ENCODE data around the gene SLK.

SLK gene

DNA sequence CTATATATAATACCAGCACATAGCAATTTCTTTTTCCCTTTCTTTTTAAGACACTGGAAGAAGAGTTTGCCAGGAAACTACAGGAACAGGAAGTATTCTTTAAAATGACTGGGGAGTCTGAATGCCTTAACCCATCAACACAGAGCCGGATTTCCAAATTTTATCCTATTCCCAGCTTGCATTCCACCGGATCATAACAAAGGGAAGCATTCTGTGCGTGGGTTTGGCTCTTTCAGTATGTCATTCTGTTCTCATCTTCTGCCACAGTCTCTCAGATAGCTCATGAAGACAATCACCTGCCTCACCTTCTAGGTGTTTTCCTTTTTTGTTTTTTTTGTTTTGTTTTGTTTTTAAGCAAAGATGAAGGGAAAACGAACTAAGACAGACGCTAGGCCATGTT, 58.6 kb downstream of the SLK start:
- H3K4me3 ChIP-seq (ENCODE audit: low read length), result no peak overlapping the region
- no peak for DNase-seq (ENCODE audit: low read depth, low spot score)

DNA sequence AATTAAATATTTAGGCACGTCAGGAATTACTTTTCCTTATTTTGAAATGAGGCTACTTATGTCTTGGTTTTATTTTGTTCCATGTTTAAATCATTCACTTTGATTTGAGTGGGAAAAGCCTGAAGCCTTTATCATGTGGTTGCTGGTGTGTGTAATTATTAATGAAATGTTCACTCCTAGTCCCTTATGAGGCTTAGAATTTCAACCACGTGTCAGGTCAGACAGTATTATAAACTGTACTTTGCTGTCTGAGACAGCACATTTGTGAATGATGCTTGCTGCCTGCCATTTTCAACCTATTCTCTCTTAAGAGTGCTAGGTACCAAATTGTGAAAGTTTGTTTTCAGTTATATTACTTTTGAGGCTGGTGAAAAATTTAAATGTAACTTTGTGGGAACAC, 59.8 kb downstream of the SLK start:
- DNase-seq (ENCODE audit: low read depth, low spot score), result no peak
- H3K4me3 ChIP-seq (ENCODE audit: low read length), result no peak overlapping the region

DNA sequence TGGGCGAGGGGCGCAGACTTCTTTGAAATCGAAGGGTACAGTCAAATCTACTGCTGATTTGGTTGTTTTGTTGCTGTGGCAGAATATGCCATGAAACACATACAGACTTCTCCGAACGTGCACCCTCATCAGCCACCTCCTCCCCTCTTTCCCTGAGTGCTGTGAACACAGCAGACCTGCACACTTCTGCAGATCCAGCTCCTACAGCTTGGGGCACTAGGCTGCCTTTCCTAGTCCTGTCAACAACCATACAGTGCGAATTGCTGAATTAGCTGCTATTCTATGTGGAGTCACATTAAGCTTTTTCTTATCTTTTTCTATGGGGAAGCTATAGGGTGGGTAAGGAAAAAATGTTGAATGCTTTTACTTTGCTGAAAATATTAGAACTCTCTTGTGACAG, 61.2 kb downstream of the SLK start:
- no peak for DNase-seq (ENCODE audit: low read depth, low spot score)
- no peak overlapping the region for H3K4me3 ChIP-seq (ENCODE audit: low read length)

DNA sequence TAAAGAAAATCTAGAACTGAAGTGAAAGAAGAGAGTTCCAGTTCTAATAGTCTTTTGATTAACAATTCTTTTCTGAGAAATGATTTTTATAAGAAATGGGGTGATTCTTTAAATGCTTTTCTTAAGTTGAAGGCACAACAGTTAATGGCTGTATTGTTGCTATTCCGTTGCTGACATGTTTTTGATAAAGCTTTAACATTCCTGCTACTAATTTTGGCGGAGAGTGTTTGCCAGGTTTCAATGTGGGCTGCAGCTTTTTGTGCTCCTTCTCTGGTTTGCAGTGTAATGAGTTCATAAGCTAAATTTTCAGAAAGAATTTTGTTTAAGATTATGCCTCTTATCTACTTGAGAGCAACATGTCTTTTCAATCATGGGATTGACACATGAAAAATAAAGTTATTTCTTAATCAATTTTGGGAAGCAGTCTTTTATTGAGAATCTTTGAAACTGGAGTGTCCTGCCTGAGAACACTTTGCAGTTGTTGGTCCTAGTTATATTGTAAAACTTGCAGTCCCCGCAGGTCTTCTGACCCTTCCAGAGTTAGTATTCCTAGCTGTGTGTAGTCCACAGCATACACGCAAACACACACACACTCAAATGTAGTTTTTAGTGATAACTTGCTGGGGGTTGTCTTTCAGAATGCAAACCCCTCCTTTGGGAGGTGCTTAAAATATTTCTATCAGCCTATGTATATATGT, 62.0 kb downstream of the SLK start:
- H3K4me3 ChIP-seq (ENCODE audit: low read length), result no peak overlapping the region
- DNase-seq (ENCODE audit: low read depth, low spot score), result no peak

DNA sequence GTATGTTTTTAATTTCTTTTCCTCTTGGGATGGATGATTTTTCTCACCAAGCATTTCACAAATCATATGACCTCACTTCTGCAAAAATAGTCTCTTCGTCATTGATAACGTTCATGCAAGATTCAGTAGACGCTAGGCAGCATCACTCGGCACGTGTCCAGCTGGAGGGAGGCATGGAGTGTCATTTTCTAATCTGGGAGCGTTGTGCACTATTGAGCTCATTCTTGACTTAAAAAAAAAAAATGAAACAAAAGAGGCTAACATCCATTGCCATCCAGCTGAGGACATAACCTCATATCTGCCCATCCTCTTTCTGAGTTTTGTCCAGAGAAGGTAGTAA, 62.6 kb downstream of the SLK start:
- no peak overlapping the region for H3K4me3 ChIP-seq (ENCODE audit: low read length)

DNA sequence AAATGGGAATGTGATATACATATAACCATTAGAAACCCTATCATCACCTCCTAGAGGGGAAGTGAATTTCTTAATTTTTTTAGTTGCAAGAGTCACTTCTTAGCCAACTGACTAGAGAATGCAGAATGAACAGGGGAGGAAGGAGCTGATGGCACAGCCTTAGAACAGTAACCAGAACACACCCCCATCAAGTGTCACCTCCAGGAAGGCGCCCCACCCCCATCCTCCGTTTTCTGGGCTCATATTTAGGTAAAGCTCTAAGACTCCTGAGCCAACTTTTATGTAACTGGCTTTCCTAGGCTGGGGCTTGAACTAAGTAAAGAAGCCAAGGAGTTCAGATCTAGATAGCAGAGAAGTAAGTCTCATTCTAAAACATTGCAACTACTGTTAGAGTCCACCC, 64.7 kb downstream of the SLK start:
- DNase-seq (ENCODE audit: low read depth, low spot score), result no peak

More for the DNA sequence above, 62.6 kb downstream of the SLK start:
- DNase-seq (ENCODE audit: low read depth, low spot score), result no peak

DNA sequence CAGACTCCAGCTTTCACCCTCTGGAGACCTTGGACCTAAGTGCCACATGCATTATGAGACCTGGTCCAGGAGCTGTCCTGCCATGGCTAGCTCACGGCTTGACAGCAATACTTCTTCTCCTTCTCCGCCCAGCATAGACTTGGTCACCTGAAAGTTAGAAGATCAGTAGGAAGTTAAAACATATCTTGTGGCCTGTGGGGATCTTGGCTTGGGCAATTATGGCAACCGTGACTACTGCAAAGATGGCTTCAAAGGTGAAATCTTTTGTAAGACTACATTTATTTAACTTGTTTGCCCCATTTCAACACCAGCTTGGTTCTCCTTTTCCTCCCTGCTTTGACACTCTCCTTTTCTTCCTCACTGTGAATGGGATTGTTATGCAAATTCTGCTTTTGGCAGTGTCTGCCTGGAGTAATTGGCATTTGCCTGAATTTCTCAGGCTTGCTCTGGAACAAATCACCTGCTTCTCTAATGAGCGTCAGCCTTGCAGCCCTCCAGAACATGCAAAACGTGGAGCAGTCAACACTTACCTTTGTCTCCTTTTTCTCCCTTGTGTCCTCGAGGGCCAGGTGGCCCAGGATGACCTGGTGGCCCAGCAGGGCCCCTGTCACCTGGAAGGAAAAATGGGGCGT, 65.3 kb downstream of the SLK start:
- no peak overlapping the region for H3K4me3 ChIP-seq (ENCODE audit: low read length)
- DNase-seq (ENCODE audit: low read depth, low spot score), result no peak

More for the DNA sequence above, 64.7 kb downstream of the SLK start:
- no peak overlapping the region for H3K4me3 ChIP-seq (ENCODE audit: low read length)

DNA sequence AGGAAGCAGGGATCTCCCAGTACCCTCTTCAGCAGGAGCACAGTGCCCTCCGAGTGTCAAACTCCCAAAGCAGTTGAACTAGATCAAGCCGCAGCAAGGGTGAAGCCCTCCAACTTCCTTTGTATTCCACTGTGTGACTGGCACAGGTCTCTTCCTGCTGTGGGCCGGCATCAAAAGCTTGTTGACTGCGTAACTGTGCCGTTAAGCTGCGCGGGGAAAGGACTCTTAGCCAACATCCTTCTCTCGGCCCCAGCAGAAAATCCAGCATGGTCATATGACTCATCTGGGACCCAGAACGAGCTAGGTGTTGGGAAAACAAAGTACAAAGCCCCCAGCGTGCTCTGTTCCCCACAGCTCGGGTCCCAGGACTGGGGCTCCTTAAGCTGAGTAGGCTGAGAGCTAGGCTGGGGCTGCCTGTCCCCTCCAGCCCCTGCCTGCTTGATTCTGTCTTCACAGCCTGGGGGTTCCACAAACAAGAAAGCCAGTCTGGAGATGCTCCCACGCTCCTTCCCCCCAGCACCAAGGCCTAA, 66.5 kb downstream of the SLK start:
- no peak for DNase-seq (ENCODE audit: low read depth, low spot score)
- H3K4me3 ChIP-seq (ENCODE audit: low read length), result no peak overlapping the region

DNA sequence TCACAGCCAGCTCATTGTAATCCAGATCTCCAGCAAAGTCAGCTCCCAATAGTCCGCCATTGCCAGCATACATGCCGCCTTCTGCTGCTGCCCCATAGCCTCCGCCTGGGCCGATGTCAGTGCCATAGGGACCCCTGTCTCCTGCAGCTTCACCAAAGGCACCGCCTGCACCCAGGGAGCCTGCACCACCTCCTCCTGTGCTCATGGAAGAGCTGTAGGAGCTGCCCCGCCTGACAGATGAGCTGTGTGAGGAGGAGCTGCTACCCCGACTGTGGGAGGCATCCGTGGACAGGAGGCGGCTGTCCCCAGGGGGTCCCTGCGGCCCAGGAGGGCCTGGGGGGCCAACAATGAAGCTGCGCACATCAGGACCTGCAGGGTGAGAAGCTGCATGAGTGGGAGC, 67.0 kb downstream of the SLK start:
- no peak overlapping the region for H3K4me3 ChIP-seq (ENCODE audit: low read length)
- no peak for DNase-seq (ENCODE audit: low read depth, low spot score)

DNA sequence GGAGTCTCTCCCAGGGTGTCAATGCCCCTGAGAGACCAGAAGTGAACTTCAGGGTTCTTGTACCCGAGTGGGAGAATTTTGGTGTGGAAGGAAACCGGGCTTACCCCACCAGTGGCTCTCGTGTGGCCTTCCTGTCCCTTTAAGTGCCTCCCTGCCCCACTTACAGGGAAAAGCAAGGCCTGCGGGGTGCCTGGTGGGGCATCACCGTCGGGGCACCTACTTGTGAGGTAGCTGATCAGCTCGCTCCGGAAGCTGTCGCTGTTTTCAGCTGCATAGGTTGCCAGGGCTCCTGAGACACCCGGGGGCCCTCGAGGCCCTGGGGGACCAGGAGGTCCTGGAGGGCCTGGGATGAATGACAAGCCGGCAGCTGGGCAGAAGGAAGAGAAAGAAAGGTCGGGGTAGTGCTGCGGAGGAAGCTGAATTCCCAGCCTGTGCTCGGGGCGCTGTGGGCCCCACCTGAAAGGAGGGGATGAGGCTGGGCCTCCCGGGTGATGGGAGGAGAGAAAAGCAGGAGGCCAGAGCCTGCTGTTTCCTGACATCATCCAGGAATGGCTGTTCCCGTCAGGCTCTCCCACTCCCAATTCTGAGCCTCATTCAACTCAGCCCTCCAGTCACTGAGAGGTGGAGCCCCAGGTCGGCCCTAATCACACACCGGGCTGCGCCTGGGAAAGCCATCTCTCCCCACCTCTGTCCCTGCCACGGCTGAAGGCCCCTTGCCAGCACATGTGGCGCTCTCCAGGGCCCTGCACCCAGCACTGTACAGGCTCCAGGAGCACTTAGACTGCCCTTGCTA, 67.7 kb downstream of the SLK start:
- H3K4me3 ChIP-seq (ENCODE audit: low read length), result no peak overlapping the region
- DNase-seq (ENCODE audit: low read depth, low spot score), result no peak

DNA sequence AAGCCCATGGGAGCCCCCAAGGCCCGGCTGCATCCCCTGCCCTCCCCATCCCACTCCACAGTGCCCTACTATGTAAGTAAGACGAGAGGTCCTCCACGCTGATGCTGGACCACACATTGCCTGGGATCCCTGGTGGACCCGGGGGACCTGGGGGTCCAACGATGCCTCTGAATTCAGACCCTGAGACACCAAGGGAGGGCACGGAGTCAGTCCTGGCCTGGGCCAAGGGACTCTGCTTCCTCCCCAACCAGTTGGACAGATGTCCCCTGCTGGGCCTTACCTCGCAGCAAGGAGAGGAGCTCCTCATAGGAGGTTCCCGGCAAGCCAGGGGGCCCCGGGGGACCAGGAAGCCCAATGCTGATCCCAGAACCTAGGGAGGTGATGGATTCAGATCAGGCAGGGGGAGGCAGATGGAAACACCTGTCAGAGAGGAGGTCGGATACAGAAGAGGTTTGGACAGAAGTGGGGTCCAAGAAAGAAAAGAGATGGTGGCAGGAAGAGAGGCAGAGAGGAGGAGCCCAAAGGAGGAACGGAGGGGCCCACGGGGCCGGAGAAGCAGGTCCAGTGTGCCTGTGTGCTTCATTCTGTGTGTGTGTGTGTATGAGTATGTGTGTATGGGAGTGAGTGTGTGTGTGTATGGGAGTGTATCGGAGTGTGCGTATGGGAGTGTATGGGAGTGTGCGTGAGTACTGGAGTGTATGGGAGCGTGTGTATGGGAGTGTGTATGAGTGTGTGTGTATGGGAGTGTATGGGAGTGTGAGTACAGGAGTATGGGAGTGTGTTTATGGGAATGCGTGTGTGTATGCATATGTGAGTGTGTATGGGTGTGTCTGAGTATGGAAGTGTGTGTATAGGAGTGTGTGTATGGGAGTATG, 68.5 kb downstream of the SLK start:
- no peak for DNase-seq (ENCODE audit: low read depth, low spot score)
- H3K4me3 ChIP-seq (ENCODE audit: low read length), result no peak overlapping the region

DNA sequence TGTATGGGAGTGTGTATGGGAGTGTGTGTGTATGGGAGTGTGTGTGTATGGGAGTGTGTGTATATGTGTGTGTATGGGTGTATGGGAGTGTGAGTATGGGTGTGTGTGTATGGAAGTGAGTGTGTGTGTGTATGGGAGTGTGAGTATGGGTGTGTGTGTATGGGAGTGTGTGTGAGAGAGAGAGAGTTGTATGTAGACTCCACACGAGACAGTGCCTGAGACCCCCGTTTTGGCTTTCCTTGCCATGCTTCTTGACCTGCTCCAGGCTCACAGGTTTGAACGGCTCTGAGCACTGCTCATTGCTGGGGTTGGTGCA, 69.1 kb downstream of the SLK start:
- no peak for DNase-seq (ENCODE audit: low read depth, low spot score)
- H3K4me3 ChIP-seq (ENCODE audit: low read length), result no peak overlapping the region

DNA sequence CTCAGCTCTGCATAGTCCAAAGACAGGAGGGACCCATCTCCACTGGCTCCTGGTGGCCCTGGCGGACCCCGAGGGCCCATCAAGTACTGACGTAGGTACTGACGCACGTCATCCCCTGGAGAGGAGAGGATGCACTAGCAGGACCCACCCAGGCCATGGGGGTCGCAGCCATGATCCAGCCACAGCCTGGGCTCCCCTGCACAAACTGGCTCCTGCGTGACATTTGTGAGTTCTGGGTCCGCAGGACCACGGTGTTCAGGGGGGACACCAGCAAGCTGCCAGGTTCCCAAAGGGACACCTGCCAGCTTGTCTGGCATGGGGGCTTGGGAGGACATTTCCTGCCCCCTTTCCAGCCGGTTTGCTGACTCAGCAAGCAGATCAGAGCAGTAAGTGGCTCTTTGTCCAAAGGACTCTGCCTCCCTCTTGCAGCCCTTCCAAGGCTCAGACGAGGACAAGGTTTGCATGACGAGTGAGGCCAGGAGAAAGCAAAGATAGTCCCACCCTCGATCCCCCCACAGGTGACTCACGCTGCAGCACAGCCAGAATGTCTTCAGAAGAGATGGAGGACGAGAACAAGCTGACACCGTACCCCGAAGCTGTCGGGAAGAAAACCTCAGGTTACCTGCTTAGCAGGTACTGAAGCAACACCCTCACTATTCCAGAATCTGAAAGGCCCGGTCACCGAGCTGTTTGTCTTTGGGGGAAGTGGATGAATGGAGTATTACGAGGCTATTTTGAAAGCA, 69.7 kb downstream of the SLK start:
- H3K4me3 ChIP-seq (ENCODE audit: low read length), result no peak overlapping the region
- no peak for DNase-seq (ENCODE audit: low read depth, low spot score)

DNA sequence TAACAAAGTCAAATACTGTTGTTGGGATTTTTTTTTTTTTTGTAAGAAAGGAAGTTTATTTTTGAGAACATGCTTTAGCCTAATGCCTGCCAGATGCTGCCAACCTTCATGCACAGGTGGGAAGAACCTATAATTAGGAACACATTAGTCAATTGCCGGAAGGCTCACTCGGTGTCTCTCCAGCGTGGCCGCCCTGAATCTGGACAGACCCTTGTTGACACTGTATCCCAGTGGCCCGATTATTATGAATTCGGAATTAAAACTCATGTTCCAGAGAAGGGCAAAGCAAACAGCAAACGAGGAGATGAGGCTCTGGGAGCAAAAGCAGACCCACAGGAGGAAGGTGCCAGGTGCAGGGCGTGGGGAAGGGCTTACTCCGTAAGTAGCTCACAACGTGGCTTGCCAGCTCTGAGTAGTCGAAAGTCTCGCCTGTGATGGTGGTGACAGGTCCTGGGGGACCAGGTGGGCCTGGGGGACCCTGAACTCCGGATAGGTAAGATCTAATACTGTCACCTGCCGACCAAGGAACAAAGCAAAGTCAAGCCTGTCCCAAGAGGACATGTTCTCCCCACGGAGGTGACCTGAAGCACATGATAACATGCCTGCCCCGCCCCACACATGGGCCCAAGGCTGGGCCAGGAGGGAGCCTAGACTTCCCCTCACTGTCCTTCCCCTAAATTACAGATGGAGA, 70.5 kb downstream of the SLK start:
- no peak for DNase-seq (ENCODE audit: low read depth, low spot score)
- H3K4me3 ChIP-seq (ENCODE audit: low read length), result no peak overlapping the region

DNA sequence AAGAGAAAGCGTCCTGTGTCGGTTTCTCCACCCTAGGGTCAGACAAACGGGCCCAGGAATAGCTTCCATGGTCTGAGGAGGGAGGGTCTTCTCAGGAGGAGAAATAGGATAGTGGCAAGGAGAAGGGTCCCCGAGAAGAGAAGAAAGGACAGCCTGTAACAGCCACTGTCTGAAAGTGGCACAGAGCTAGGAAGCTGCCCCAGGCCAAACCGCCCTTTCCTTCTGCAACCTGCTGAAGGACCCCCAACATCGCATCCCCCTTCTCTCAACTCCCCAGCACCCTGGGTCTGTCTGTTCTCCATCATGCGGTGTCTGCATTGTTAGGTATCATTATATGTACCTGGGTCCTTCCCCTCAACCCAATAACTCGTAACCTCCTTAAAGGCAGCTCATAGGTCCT, 71.6 kb downstream of the SLK start:
- no peak for DNase-seq (ENCODE audit: low read depth, low spot score)
- H3K4me3 ChIP-seq (ENCODE audit: low read length), result no peak overlapping the region

DNA sequence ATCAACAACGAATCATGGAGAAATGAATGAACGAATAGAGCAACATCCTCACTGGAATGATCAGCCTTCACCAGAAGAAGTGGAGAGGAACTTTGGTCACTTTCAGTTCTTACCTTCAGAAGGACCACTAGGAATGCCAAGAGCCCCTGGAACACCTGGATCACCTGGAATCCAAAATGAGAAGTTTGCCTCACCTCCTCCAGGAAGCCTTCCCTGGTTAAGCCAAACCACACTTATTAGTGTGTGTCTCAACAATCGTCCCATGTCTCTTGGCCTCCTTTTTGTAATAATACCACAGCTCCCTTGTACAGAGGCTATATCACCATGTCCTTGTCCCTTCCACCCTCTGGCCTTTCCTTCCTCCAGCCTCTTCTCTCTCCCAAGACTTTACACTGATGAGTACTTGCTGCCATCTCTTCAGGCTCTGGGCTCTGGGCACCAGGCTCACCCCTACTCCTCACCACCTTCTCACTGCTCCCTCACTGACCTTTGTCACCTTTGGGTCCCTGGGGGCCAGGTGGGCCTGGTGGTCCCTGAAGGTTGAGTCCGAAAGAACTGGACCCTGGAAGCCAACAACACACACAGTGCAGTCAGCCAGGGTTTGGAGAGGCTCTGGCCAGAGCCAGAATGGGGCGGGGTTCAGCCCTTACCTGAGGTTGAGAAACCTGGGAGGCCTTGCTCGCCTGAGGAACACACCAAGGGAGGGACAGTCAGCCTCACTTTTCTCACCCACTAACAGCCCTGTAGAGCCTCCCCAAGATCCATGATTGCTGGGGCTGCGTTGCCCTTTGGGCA, 72.2 kb downstream of the SLK start:
- DNase-seq (ENCODE audit: low read depth, low spot score), result no peak
- H3K4me3 ChIP-seq (ENCODE audit: low read length), result no peak overlapping the region

DNA sequence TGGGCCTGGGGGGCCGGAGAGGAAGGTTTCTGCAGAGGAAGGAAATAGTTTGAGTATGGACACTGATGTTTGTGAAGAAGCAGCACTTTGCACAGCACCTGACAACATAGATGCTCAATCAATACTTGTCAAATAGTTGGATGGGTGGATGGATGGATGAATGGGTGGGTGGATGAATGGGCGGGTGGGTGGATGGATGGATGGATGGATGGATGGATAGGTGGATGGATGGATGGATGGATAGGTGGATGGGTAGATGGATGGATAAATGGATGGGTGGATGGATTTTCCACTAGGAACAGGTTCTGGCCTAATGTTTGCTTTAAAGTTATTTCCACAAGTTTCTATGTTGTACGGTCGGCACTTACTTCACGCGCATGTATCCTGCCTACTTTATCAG, 73.4 kb downstream of the SLK start:
- no peak overlapping the region for H3K4me3 ChIP-seq (ENCODE audit: low read length)
- DNase-seq (ENCODE audit: low read depth, low spot score), result no peak
